Uterus (tissue), 2 donors: ENCODE data around the gene SGTA.

Source experiments
- CTCF ChIP-seq, 4 experiments: fragments of 200-600 bp in 2 of 4; fragments of 450-650 bp in 2 of 4; sonication (generic) in 2 of 4; IDR thresholded peaks; one replicate each; pipeline ENCODE4 v1.5.1; 2016 to 2019; ENCODE audit warnings: antibody characterized with exemption in 4 of 4, mild to moderate bottlenecking in 2 of 4, moderate library complexity in 1 of 4
- POLR2A ChIP-seq, 2 donors: fragments of 450-650 bp; IDR thresholded peaks; one replicate each; pipeline ENCODE4 v1.6.1; 2016; ENCODE audit warnings: antibody characterized with exemption in 2 of 2, mild to moderate bottlenecking in 1 of 2, moderate library complexity in 1 of 2

GRCh38 chr19:2770055-2771013, 12.7 kb downstream of the SGTA start:
- TF ChIP-seq POLR2A (IDR thresholded peaks at IDR 0.05) (no peak), CTCF (IDR thresholded peaks at IDR 0.05) (no peak)
